Vagina (tissue), 2 donors: ENCODE results near the gene DENND4A. TPM values are rescaled to one million over a fixed set of nuclear protein-coding genes. Genes with fewer than 3 reads are reported as not detected.

ENCODE experiments used
- DNase-seq, 2 donors: peaks; one replicate each; pipeline ENCODE4 v3.0.0-alpha.2; 2017; ENCODE audit errors: extremely low spot score in 2 of 2
- H3K27ac ChIP-seq: fragments of 200-600 bp; sonication (generic); one replicate; pipeline ENCODE4 v1.5.1; 2019
- H3K27me3 ChIP-seq: fragments of 200-600 bp; sonication (generic); one replicate; pipeline ENCODE4 v1.5.1; 2019
- H3K36me3 ChIP-seq, 2 donors: fragments of 200-600 bp; sonication (generic); one replicate each; pipeline ENCODE4 v1.5.1; 2017 to 2019
- H3K4me1 ChIP-seq: fragments of 200-600 bp; sonication (generic); one replicate; pipeline ENCODE4 v1.5.1; 2019
- H3K4me3 ChIP-seq, 2 donors: fragments of 200-600 bp; sonication (generic); 1 replicate in 1 of 2; 2 replicates in 1 of 2; pipeline ENCODE4 v1.5.1; 2016 to 2019
- H3K9me3 ChIP-seq: fragments of 200-600 bp; sonication (generic); one replicate; pipeline ENCODE4 v1.5.1; 2019
- CTCF ChIP-seq, 3 experiments: fragments of 450-650 bp in 2 of 3; fragments of 200-600 bp in 1 of 3; sonication (generic) in 1 of 3; IDR thresholded peaks; one replicate each; pipeline ENCODE4 v1.5.1; 2017 to 2019; ENCODE audit warnings: antibody characterized with exemption in 3 of 3, mild to moderate bottlenecking in 2 of 3, moderate library complexity in 2 of 3
- POLR2A ChIP-seq, 2 donors: fragments of 450-650 bp; IDR thresholded peaks; one replicate each; pipeline ENCODE4 v1.6.1; 2017; ENCODE audit warnings: antibody characterized with exemption in 2 of 2, mild to moderate bottlenecking in 2 of 2, moderate library complexity in 2 of 2
- POLR2AphosphoS5 ChIP-seq, 2 donors: sonication (generic); formaldehyde crosslinking; IDR thresholded peaks; one replicate each; pipeline ENCODE4 v1.9.0; 2017; ENCODE audit warnings: antibody characterized with exemption in 2 of 2, mild to moderate bottlenecking in 2 of 2, low read depth in 1 of 2; ENCODE audit not compliant: insufficient read depth in 1 of 2
- intact Hi-C: fragments of 100-400 bp; cut with DNase I; formaldehyde crosslinking; loops from one replicate; pipeline ENCODE4 v1.15.1; 2023
- total RNA-seq: library from RNA; depleted of rRNA; stranded (reverse); fragments of >200 nt; gene quantifications from one replicate; pipeline ENCODE4 v1.2.3, GENCODE V29; 2016

Gene DENND4A
- total RNA-seq, 1 donor from 2014 or later, result 28.7 TPM

- Histone ChIP-seq H3K36me3 (no peaks in the 10 kb centered on the region), H3K4me3 (no peak overlapping the region), H3K9me3 (no peaks in the 10 kb centered on the region), H3K27ac (no peak overlapping the region), H3K27me3 (no peaks in the 10 kb centered on the region), H3K4me1 (peaks cover 12% of the 10 kb centered on the region)
- no peak for DNase-seq
- intact Hi-C loops, result no loop called here
- TF ChIP-seq POLR2A (IDR thresholded peaks at IDR 0.05) (no peak), POLR2AphosphoS5 (IDR thresholded peaks at IDR 0.05; ENCODE audit: insufficient read depth in 1 of 2, low read depth in 1 of 2) (no peak), CTCF (IDR thresholded peaks at IDR 0.05) (no peak)
Observed at GRCh38 chr15:65765106-65765505, 27.0 kb downstream of the DENND4A start.

GRCh38 chr15:65762914-65763787, 28.9 kb downstream of the DENND4A start:
- no peaks in the 10 kb centered on the region for H3K9me3 ChIP-seq
- no peaks in the 10 kb centered on the region for H3K36me3 ChIP-seq
- intact Hi-C loops, result no loop called here
- DNase-seq, result no peak
- no peak overlapping the region for H3K27ac ChIP-seq
- TF ChIP-seq POLR2A (IDR thresholded peaks at IDR 0.05) (no peak), CTCF (IDR thresholded peaks at IDR 0.05) (no peak), POLR2AphosphoS5 (IDR thresholded peaks at IDR 0.05; ENCODE audit: insufficient read depth in 1 of 2, low read depth in 1 of 2) (no peak)
- H3K4me3 ChIP-seq, result no peak overlapping the region
- H3K4me1 ChIP-seq, result peaks cover 12% of the 10 kb centered on the region
- no peaks in the 10 kb centered on the region for H3K27me3 ChIP-seq

GRCh38 chr15:65762399-65762798, 29.7 kb downstream of the DENND4A start:
- H3K4me3 ChIP-seq, result no peak overlapping the region
- no peak for TF ChIP-seq POLR2A (IDR thresholded peaks at IDR 0.05)
- no peak for TF ChIP-seq CTCF (IDR thresholded peaks at IDR 0.05)
- no peak for TF ChIP-seq POLR2AphosphoS5 (IDR thresholded peaks at IDR 0.05; ENCODE audit: insufficient read depth in 1 of 2, low read depth in 1 of 2)
- H3K27ac ChIP-seq, result no peak overlapping the region
- no peaks in the 10 kb centered on the region for H3K36me3 ChIP-seq
- H3K4me1 ChIP-seq, result peaks cover 10% of the 10 kb centered on the region
- no peaks in the 10 kb centered on the region for H3K27me3 ChIP-seq
- H3K9me3 ChIP-seq, result no peaks in the 10 kb centered on the region
- no peak for DNase-seq
- intact Hi-C loops, result no loop called here

GRCh38 chr15:65761210-65761926, 30.7 kb downstream of the DENND4A start:
- Histone ChIP-seq H3K27ac (no peak overlapping the region), H3K4me3 (no peak overlapping the region), H3K4me1 (no peaks in the 10 kb centered on the region), H3K27me3 (no peaks in the 10 kb centered on the region), H3K9me3 (no peaks in the 10 kb centered on the region), H3K36me3 (no peaks in the 10 kb centered on the region)
- TF ChIP-seq CTCF (IDR thresholded peaks at IDR 0.05) (no peak), POLR2A (IDR thresholded peaks at IDR 0.05) (no peak), POLR2AphosphoS5 (IDR thresholded peaks at IDR 0.05; ENCODE audit: insufficient read depth in 1 of 2, low read depth in 1 of 2) (no peak)
- intact Hi-C loops, result no loop called here
- no peak for DNase-seq
